GM12878 (cell line): Measurements from ENCODE around the gene POFUT1. TPM values are rescaled to one million over a fixed set of nuclear protein-coding genes. Genes with fewer than 3 reads are reported as not detected.
"Not testable (repeated sequence)": the region's sequence is repeated elsewhere in the genome, so short reads cannot be mapped to it uniquely, and the experiment has no call there.

Experiments
- ATAC-seq: fragments of 200-7000 bp; cut with Tn5 transposase; 3 replicates; pipeline ENCODE4 v1.9.1; 2020; ENCODE audit warnings: mild to moderate bottlenecking, moderate library complexity
- BruUV-seq: library from RNA; stranded (reverse); fragments of 400-500 nt; replicated peaks from 2 replicates; lab custom pipeline; 2021; lab: Mats Ljungman, UMichigan
- CTCF ChIA-PET: fragments of 300-600 bp; sonication (Branson Sonifier 250); formaldehyde crosslinking; extraction: SDS; loops from one replicate; lab custom pipeline; 2021; ENCODE audit warnings: inconsistent platforms; lab: Yijun Ruan, JAX
- POLR2A ChIA-PET: fragments of 350-600 bp; formaldehyde crosslinking; extraction: SDS; loops from one replicate; lab custom pipeline; 2021; ENCODE audit warnings: inconsistent platforms; lab: Charles Lee
- RAD21 ChIA-PET: fragments of 300-600 bp; sonication (Branson Sonifier 250); formaldehyde crosslinking; loops from one replicate; lab custom pipeline; 2023; ENCODE audit warnings: antibody characterized with exemption; ENCODE audit not compliant: unreplicated experiment; lab: Charles Lee
- SMC1A ChIA-PET: fragments of 300-600 bp; sonication (Branson Sonifier 250); formaldehyde crosslinking; loops from one replicate; lab custom pipeline; 2023; ENCODE audit not compliant: unreplicated experiment, uncharacterized antibody; lab: Charles Lee
- DNase-seq: peaks from one replicate; pipeline ENCODE4 v3.0.0-alpha.2; 2011; ENCODE audit warnings: low read depth, low spot score
- FAIRE-seq: peaks from 3 replicates; lab custom pipeline; 2011; peaks lifted over from hg19 to GRCh38; lab: Jason Lieb, UNC
- H2AFZ ChIP-seq: 2 replicates; pipeline ENCODE4 v1.6.0; 2011; ENCODE audit warnings: low read depth, low read length, control low read depth; ENCODE audit not compliant: control insufficient read depth
- H3K27ac ChIP-seq: 2 replicates; pipeline ENCODE4 v1.5.1; 2011; ENCODE audit warnings: control low read depth; ENCODE audit not compliant: control insufficient read depth, insufficient read depth
- H3K27me3 ChIP-seq, 2 experiments: replicated peaks in 1 of 2; 2 replicates each; pipeline versions ENCODE4 v1.6.0 to v1.6.1; 2011; ENCODE audit warnings: low read length in 1 of 2; ENCODE audit not compliant: control insufficient read depth in 2 of 2, insufficient read depth in 2 of 2
- H3K36me3 ChIP-seq, 2 experiments: 2 replicates each; pipeline ENCODE4 v1.5.1; 2011; ENCODE audit warnings: low read length in 1 of 2; ENCODE audit not compliant: control insufficient read depth in 2 of 2, insufficient read depth in 2 of 2
- H3K4me1 ChIP-seq: 2 replicates; pipeline ENCODE4 v1.6.1; 2011; ENCODE audit warnings: mild to moderate bottlenecking, low read length, moderate library complexity, mixed read lengths; ENCODE audit not compliant: control insufficient read depth, insufficient read depth
- H3K4me2 ChIP-seq: 2 replicates; pipeline ENCODE4 v1.6.0; 2011; ENCODE audit warnings: control low read depth; ENCODE audit not compliant: control insufficient read depth, insufficient read depth
- H3K4me3 ChIP-seq: fragments of 200-600 bp; sonication (generic); 2 replicates; pipeline ENCODE4 v1.5.1; 2016
- H3K79me2 ChIP-seq: 2 replicates; pipeline ENCODE4 v1.6.0; 2011; ENCODE audit warnings: low read length; ENCODE audit not compliant: control insufficient read depth, insufficient read depth
- H3K9ac ChIP-seq: 2 replicates; pipeline ENCODE4 v1.8.0; 2011; ENCODE audit warnings: low read length, control low read depth, mixed read lengths; ENCODE audit not compliant: control insufficient read depth, insufficient read depth
- H3K9me3 ChIP-seq: replicated peaks from 3 replicates; pipeline ENCODE4 v1.5.1; 2011; ENCODE audit warnings: mild to moderate bottlenecking, low read length; ENCODE audit not compliant: control insufficient read depth, insufficient read depth
- H4K20me1 ChIP-seq: 2 replicates; pipeline ENCODE4 v1.6.0; 2011; ENCODE audit not compliant: control insufficient read depth, insufficient read depth
- PAX8 ChIP-seq: fragments of 450-650 bp; IDR thresholded peaks from 2 replicates; pipeline ENCODE4 v1.6.1; 2017; ENCODE audit warnings: mild to moderate bottlenecking, moderate library complexity
- POU2F2 ChIP-seq: IDR thresholded peaks from 3 replicates; pipeline ENCODE4 v1.6.1; 2011; ENCODE audit warnings: low read depth, mild to moderate bottlenecking, low read length, borderline replicate concordance
- REST ChIP-seq: IDR thresholded peaks from 2 replicates; pipeline ENCODE4 v1.6.1; 2012; ENCODE audit warnings: mild to moderate bottlenecking, low read depth, low read length
- RUNX3 ChIP-seq: IDR thresholded peaks from 2 replicates; pipeline ENCODE4 v1.6.1; 2012; ENCODE audit warnings: low read length, inconsistent platforms
- SMARCA5 ChIP-seq: fragments of 450-650 bp; IDR thresholded peaks from 2 replicates; pipeline ENCODE4 v1.6.1; 2017; ENCODE audit warnings: mild to moderate bottlenecking
- ZNF274 ChIP-seq: IDR thresholded peaks from one replicate; pipeline ENCODE4 v1.8.0; 2011; ENCODE audit not compliant: insufficient read length, insufficient read depth
- WGBS: methylation state at CpG from one replicate; pipeline ENCODE4 v1.1.6; 2016; ENCODE audit warnings: low lambda C conversion rate; ENCODE audit not compliant: insufficient replicate concordance, insufficient coverage; ENCODE audit errors: missing lambda C conversion rate; 5-methylcytosine and 5-hydroxymethylcytosine counted together
- in situ Hi-C: fragments of 300-500 bp; cut with MboI; formaldehyde crosslinking; loops from 9 replicates; pipeline ENCODE4 v1.14.3; 2018; ENCODE audit warnings: mixed read lengths
- intact Hi-C: fragments of 100-400 bp; cut with micrococcal nuclease; formaldehyde crosslinking; loops from one replicate; pipeline ENCODE4 v1.14.2; 2022; ENCODE audit not compliant: unreplicated experiment
- polyA plus RNA-seq, 11 experiments: library from polyadenylated mRNA; depleted of rRNA in 4 of 11; unstranded in 6 of 11; stranded (reverse) in 5 of 11; fragments of >200 nt; fragmentation: Nextera tagmentation in 4 of 11; fragmentation: Illumina TruSeq in 1 of 11; extraction: Ambion mirVana in 4 of 11; extraction: Trizol in 1 of 11; gene quantifications; 1 replicate in 1 of 11; 2 replicates in 10 of 11; pipeline versions ENCODE4 v1.2.1 to v1.2.3, GENCODE V29; 2011 to 2016; ENCODE audit warnings: inconsistent platforms in 2 of 11, missing spikeins in 2 of 11, low read depth in 1 of 11
- total RNA-seq, 4 experiments: library from RNA; depleted of rRNA in 3 of 4; stranded (reverse); fragments of >200 nt in 3 of 4; fragmentation: Illumina TruSeq in 1 of 4; extraction: Trizol in 1 of 4; gene quantifications; 2 replicates each; pipeline versions ENCODE4 v1.2.1 to v1.2.3, GENCODE V29; 2013 to 2021

The POFUT1 gene
- total and polyA plus RNA-seq, 10 of the 15 experiments (the other 5 are each of a cell fraction or from before 2014, with no cell fraction given), result 2.6 to 33.4 (median 23.1) TPM

- TF ChIP-seq POU2F2, result no peak
- no peak for TF ChIP-seq PAX8
- no peak for TF ChIP-seq REST
- peak; percentile 62; the same call in 1 of the 2 replicates for TF ChIP-seq RUNX3
- no peak for TF ChIP-seq ZNF274
- no peak for TF ChIP-seq SMARCA5
Measured at GRCh38 chr20:32252189-32252588, 44.5 kb downstream of the POFUT1 start (continued).

GRCh38 chr20:32260973-32261372 lies 53.3 kb downstream of the POFUT1 start:
- H4K20me1 ChIP-seq, CTCF ChIA-PET, in situ Hi-C loops, intact Hi-C loops, H3K4me2 ChIP-seq, H3K27me3 ChIP-seq, H3K36me3 ChIP-seq, H3K9ac ChIP-seq, BruUV-seq, SMC1A ChIA-PET, H3K79me2 ChIP-seq, DNase-seq, ATAC-seq, H2AFZ ChIP-seq, FAIRE-seq, H3K27ac ChIP-seq, H3K9me3 ChIP-seq, RAD21 ChIA-PET, H3K4me3 ChIP-seq: not testable (repeated sequence)
- 84% methylated on average over 8 of the region's 10 CpGs for WGBS
- POLR2A ChIA-PET, result interaction anchor here (1.4 kb wide), 1 partner anchor 20 kb away, joined by 4 read pairs; no protein-coding TSS in a partner anchor
- peaks cover 14% of the 10 kb centered on the region for H3K4me1 ChIP-seq
